Cardiac muscle cell (in vitro differentiated cells and primary cell): Measurements from ENCODE around the gene ZAR1L. TPM values are rescaled to one million over a fixed set of nuclear protein-coding genes. Genes with fewer than 3 reads are reported as not detected.

Experiments used
- DNase-seq, 2 donors: peaks; one replicate each; pipeline versions ENCODE4 v3.0.0 to v3.0.0-alpha.2; 2010 to 2017; ENCODE audit warnings: low read depth in 1 of 2, low spot score in 1 of 2
- H3K27ac ChIP-seq: fragments of 200-600 bp; sonication (generic); 2 replicates; pipeline ENCODE4 v1.5.1; 2016
- H3K27me3 ChIP-seq: fragments of 200-600 bp; sonication (generic); 2 replicates; pipeline ENCODE4 v1.6.0; 2016; ENCODE audit warnings: control low read depth
- H3K36me3 ChIP-seq: fragments of 200-600 bp; sonication (generic); 2 replicates; pipeline ENCODE4 v1.5.1; 2016; ENCODE audit warnings: control low read depth
- H3K4me1 ChIP-seq: fragments of 200-600 bp; sonication (generic); 2 replicates; pipeline ENCODE4 v1.8.1; 2017; ENCODE audit warnings: low read depth, mild to moderate bottlenecking, mixed run types
- H3K4me3 ChIP-seq: fragments of 200-600 bp; sonication (generic); 2 replicates; pipeline ENCODE4 v1.5.1; 2016; ENCODE audit warnings: mild to moderate bottlenecking
- H3K9me3 ChIP-seq: fragments of 200-600 bp; sonication (generic); 2 replicates; pipeline ENCODE4 v1.5.1; 2017; ENCODE audit warnings: low read depth, mild to moderate bottlenecking, control low read depth
- polyA plus RNA-seq: library from polyadenylated mRNA; unstranded; fragments of >200 nt; fragmentation: Nextera tagmentation; extraction: Ambion mirVana; gene quantifications from 2 replicates; pipeline ENCODE4 v1.2.1, GENCODE V29; 2016
- total RNA-seq: library from RNA; depleted of rRNA; stranded (reverse); fragments of >200 nt; gene quantifications from 2 replicates; pipeline ENCODE4 v1.2.3, GENCODE V29; 2016
- TF ChIP-seq, protein P1 (sequence below): IDR thresholded peaks from 2 replicates; pipeline ENCODE4 v1.5.1; 2012; ENCODE audit warnings: low read depth, mild to moderate bottlenecking, low read length

Gene ZAR1L
- total and polyA plus RNA-seq, 2 experiments from 2014 or later: not detected

DNA sequence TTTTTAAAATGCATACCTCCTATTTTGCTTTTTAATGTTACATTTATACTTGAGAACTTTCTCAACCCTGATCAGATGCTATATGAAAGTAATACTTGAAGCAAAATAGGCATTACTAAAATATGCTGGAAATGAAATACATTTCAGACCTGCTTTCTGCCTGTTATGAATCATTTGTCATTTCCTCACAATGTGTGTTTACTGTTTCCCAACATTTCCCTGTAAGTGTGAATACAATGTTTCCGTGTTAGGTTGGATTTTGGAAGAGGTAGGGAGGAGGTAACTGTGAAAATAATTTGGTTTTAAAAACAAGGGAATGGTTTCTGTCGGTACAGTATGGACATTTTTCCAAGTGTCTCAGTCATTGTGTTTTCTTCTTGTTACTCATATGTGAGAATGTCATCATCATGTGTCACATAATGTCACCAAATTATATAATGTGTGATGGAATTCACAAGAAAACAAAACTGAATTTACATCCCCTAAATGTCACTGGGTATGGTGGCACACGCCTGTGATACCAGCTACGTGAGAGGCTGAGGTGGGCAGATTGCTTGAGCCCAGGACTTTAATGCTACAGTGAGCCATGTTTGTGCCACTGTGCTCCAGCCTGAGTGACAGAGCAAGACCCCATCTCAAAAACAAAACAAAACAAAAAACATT, 43.0 kb downstream of the ZAR1L start:
- peak in 1 of 2 donors; percentile 43 for DNase-seq
- no peaks in the 10 kb centered on the region for H3K27me3 ChIP-seq
- no peak overlapping the region for H3K27ac ChIP-seq
- no peak overlapping the region for H3K4me3 ChIP-seq
- H3K4me1 ChIP-seq: no peaks in the 10 kb centered on the region
- H3K9me3 ChIP-seq: no peaks in the 10 kb centered on the region
- TF ChIP-seq, protein P1, sequence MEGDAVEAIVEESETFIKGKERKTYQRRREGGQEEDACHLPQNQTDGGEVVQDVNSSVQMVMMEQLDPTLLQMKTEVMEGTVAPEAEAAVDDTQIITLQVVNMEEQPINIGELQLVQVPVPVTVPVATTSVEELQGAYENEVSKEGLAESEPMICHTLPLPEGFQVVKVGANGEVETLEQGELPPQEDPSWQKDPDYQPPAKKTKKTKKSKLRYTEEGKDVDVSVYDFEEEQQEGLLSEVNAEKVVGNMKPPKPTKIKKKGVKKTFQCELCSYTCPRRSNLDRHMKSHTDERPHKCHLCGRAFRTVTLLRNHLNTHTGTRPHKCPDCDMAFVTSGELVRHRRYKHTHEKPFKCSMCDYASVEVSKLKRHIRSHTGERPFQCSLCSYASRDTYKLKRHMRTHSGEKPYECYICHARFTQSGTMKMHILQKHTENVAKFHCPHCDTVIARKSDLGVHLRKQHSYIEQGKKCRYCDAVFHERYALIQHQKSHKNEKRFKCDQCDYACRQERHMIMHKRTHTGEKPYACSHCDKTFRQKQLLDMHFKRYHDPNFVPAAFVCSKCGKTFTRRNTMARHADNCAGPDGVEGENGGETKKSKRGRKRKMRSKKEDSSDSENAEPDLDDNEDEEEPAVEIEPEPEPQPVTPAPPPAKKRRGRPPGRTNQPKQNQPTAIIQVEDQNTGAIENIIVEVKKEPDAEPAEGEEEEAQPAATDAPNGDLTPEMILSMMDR: no peak
- H3K36me3 ChIP-seq: no peaks in the 10 kb centered on the region

DNA sequence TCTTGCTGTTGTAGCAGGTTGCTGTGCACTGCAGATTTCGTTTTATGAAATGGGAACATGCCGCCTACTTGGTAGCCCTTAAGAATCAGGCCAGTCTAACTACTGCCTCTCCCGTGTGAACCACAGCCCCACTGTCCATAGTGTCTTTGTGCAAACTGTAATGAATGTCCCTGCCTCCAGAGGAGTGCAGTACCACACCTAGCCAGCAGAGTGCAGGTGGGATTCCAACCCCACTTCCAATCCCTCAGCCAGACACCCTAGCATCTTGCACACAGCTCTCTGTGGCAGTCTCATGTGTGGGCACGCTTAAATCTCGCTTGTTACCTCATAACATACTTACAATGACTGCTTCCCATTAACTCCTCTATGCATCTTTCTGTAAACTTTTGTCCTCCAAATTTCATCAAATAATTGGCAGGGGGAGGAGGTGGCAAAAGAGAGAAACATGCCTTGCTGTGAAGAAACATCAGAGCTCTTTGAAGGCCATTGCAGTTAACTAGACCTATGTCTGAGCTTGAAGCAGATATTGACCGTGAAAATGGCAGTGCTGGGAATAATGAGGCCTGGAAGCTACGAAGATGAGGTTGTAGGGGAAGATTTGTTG, 47.2 kb downstream of the ZAR1L start:
- H3K36me3 ChIP-seq: no peaks in the 10 kb centered on the region
- no peaks in the 10 kb centered on the region for H3K9me3 ChIP-seq
- peak in 1 of 2 donors; percentile 22 for DNase-seq
- H3K4me1 ChIP-seq: no peaks in the 10 kb centered on the region
- no peak overlapping the region for H3K27ac ChIP-seq
- H3K27me3 ChIP-seq: no peaks in the 10 kb centered on the region
- TF ChIP-seq, protein P1: peak; percentile 48
- no peak overlapping the region for H3K4me3 ChIP-seq

DNA sequence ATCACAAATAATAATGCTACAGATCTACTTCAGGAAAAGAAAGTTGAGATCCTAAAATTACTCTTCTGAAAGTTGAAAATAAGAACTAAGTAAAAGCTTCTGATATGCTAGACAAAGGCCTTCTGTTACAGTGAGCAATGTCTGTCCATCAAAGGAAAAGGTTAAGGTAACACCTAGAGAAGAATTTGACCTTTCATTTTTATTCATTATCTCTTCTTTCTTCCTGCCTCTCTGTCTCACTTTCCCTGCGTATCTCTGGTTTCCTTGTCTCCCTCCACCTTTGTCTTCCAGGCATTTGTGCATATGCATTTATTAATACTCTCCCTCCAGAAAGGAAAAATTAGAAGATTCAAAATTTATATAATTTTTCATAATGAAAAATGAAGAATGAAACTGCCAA, 49.0 kb downstream of the ZAR1L start:
- H3K4me3 ChIP-seq: no peak overlapping the region
- no peak for DNase-seq
- H3K36me3 ChIP-seq: no peaks in the 10 kb centered on the region
- no peaks in the 10 kb centered on the region for H3K9me3 ChIP-seq
- peaks cover 8% of the 10 kb centered on the region for H3K4me1 ChIP-seq
- no peaks in the 10 kb centered on the region for H3K27me3 ChIP-seq
- TF ChIP-seq, protein P1: no peak
- H3K27ac ChIP-seq: no peak overlapping the region

DNA sequence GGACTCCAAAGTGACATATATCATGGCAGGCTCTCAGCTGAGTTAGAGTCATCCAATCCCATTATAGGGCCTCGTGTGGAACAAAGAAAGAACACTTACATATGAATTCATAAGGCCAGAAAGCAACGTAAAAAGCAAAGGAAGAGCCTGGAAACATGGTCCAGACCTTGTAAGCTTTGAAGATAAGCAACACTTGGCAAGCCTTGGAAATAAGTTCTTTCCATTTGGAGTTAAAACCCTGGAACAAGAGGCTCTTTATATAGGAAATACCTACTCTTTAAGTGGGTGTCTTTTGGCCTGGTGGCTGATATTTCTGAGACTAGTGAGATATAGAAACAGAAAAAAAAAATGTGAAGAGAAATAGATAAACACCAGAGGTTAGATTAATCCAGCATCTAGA, 49.4 kb downstream of the ZAR1L start:
- H3K4me1 ChIP-seq: peaks cover 8% of the 10 kb centered on the region
- no peaks in the 10 kb centered on the region for H3K9me3 ChIP-seq
- no peaks in the 10 kb centered on the region for H3K27me3 ChIP-seq
- H3K27ac ChIP-seq: no peak overlapping the region
- DNase-seq: peak in 1 of 2 donors; percentile 66
- TF ChIP-seq, protein P1: no peak
- no peak overlapping the region for H3K4me3 ChIP-seq
- no peaks in the 10 kb centered on the region for H3K36me3 ChIP-seq

DNA sequence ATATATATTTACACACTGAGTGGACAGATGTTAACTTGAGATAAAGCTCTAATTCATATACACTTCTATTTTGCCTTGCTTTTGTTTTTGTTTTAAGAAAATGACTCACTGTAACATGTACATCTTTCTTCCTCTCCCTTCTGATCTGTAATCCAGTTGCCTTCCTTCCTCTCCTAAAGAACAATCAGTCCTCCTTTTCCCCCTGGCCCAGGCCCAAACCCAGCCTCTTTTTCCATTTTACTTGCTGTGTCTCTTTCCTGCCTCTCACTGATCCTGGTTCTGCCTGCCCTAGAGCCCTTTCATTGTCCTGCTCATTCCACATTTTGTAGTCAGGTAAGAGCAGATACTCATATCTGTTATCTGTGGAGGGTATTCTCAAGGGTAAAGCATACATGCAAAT, 50.8 kb downstream of the ZAR1L start:
- TF ChIP-seq, protein P1: no peak
- DNase-seq: peak in 1 of 2 donors; percentile 83
- H3K36me3 ChIP-seq: no peaks in the 10 kb centered on the region
- H3K4me3 ChIP-seq: no peak overlapping the region
- H3K4me1 ChIP-seq: peaks cover 13% of the 10 kb centered on the region
- no peaks in the 10 kb centered on the region for H3K27me3 ChIP-seq
- H3K27ac ChIP-seq: no peak overlapping the region
- H3K9me3 ChIP-seq: no peaks in the 10 kb centered on the region
